ENCODE results near the gene GJC1. TPM values are rescaled to one million over a fixed set of nuclear protein-coding genes. Genes with fewer than 3 reads are reported as not detected.
A peak's percentile ranks its signal among the peaks of the same experiment; 100 is the strongest.

GJC1 gene
- total RNA-seq, 1 donor from 2014 or later: 76.9 TPM

DNA sequence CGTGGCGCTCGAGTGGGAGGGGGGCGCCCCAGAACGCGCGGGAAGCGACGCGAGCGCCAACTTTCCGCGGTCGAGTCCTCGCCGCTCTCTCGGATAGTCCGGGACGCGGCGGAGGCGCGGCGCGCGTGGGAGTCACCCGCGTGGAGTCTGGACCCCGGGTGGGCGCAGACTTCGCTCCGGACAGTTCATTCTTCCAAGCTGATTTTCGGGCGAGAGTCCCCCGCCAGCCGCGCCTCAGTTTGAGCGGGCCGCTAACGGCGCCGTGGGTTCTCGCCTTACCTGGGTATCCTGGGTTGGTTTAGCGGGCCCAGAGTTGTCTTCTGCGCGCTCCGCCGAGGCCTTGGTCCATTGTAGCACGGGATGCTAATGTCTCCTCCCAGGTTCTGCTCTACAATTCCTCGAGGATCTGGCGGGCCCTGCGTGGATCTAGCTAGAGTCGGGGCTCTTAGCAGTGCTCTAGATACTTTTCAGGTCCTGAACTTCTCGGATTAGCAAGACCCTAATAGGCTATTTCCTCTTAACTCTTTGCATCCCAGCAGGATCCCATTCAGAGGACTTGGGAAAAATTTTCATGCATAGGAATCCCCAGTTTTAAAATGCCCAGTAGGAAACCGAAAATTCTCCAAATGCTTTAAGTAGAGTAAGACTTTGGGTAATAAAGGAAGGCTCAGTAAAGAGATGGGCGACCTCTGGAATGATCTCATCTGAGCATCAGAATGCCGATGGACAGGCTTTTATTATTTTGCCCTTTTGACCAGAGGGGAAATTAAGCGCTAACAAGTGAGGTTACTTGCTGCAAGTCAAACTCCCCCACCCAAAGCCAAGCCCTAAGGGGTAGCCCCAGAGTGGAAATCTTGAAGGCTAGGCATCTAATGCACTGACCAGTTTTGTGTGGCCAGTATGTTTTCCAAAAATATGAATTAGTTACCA, 537 bp upstream of the GJC1 start:
- H3K4me3 Mint-ChIP-seq: peak overlapping the region; percentile 94

GRCh38 chr17:44828919-44829522, 1.1 kb downstream of the GJC1 start:
- Mint-ChIP-seq H3K36me3 (no peaks in the 10 kb centered on the region), H3K4me1 (peaks cover 33% of the 10 kb centered on the region), H3K9me3 (no peaks in the 10 kb centered on the region), H3K27me3 (ENCODE audit: insufficient read depth, low read depth) (peaks cover 10% of the 10 kb centered on the region), H3K4me3 (peak overlapping the region; percentile 95), H3K27ac (peak overlapping the region; percentile 92)
- Histone ChIP-seq H3F3A (ENCODE audit: low read depth) (peaks cover 23% of the 10 kb centered on the region), H3K79me2 (ENCODE audit: low read depth) (peaks cover 66% of the 10 kb centered on the region), H3K9ac (peak overlapping the region; percentile 91), H2AFZ (replicated peaks) (no peak overlapping the region), H3K27me3 (no peaks in the 10 kb centered on the region), H4K20me1 (ENCODE audit: low read depth) (peaks cover 48% of the 10 kb centered on the region), H3K4me1 (peaks cover 17% of the 10 kb centered on the region), H3K27ac (peak overlapping the region; percentile 86), H3K9me3 (ENCODE audit: low read depth) (no peaks in the 10 kb centered on the region), H3K4me2 (peak overlapping the region; percentile 97), H3K4me3 (peak overlapping the region; percentile 87), H3K36me3 (no peaks in the 10 kb centered on the region)
- no peak for DNase-seq (ENCODE audit: low spot score)
- TF ChIP-seq CTCF (IDR thresholded peaks at IDR 0.05): no peak
- TF ChIP-seq EZH2phosphoT487 (IDR thresholded peaks at IDR 0.05): no peak

More for the DNA sequence above, 537 bp upstream of the GJC1 start:
- Histone ChIP-seq H3K36me3 (no peaks in the 10 kb centered on the region), H3K27me3 (no peaks in the 10 kb centered on the region), H3K79me2 (ENCODE audit: low read depth) (peaks cover 50% of the 10 kb centered on the region), H3F3A (ENCODE audit: low read depth) (peaks cover 23% of the 10 kb centered on the region), H4K20me1 (ENCODE audit: low read depth) (peaks cover 34% of the 10 kb centered on the region), H3K9ac (no peak overlapping the region), H3K4me2 (peak overlapping the region; percentile 97), H3K27ac (no peak overlapping the region), H3K4me3 (peak overlapping the region; percentile 87), H3K4me1 (peaks cover 17% of the 10 kb centered on the region), H3K9me3 (ENCODE audit: low read depth) (no peaks in the 10 kb centered on the region), H2AFZ (replicated peaks) (peak overlapping the region; percentile 83)
- H3K4me1 Mint-ChIP-seq: peaks cover 33% of the 10 kb centered on the region
- H3K27me3 Mint-ChIP-seq (ENCODE audit: insufficient read depth, low read depth): peaks cover 11% of the 10 kb centered on the region
- H3K36me3 Mint-ChIP-seq: no peaks in the 10 kb centered on the region
- no peaks in the 10 kb centered on the region for H3K9me3 Mint-ChIP-seq
- H3K27ac Mint-ChIP-seq: peak overlapping the region; percentile 97
- TF ChIP-seq CTCF (IDR thresholded peaks at IDR 0.05): no peak
- TF ChIP-seq EZH2 (IDR thresholded peaks at IDR 0.05): no peak
- peak; percentile 60 for DNase-seq (ENCODE audit: low spot score)

GRCh38 chr17:44827863-44828262, 2.2 kb downstream of the GJC1 start:
- peak overlapping the region; percentile 91 for H3K9ac ChIP-seq
- H3K9me3 ChIP-seq (ENCODE audit: low read depth): no peaks in the 10 kb centered on the region
- peaks cover 25% of the 10 kb centered on the region for H3F3A ChIP-seq (ENCODE audit: low read depth)
- H3K27ac Mint-ChIP-seq: no peak overlapping the region
- no peak overlapping the region for H3K27ac ChIP-seq
- peaks cover 77% of the 10 kb centered on the region for H3K79me2 ChIP-seq (ENCODE audit: low read depth)
- no peaks in the 10 kb centered on the region for H3K36me3 ChIP-seq
- H3K36me3 Mint-ChIP-seq: peaks cover 2% of the 10 kb centered on the region
- H3K4me1 ChIP-seq: peaks cover 17% of the 10 kb centered on the region
- TF ChIP-seq CTCF (IDR thresholded peaks at IDR 0.05) (no peak), EZH2 (IDR thresholded peaks at IDR 0.05) (no peak), EZH2phosphoT487 (IDR thresholded peaks at IDR 0.05) (no peak)
- H3K27me3 Mint-ChIP-seq (ENCODE audit: insufficient read depth, low read depth): peaks cover 7% of the 10 kb centered on the region
- peak overlapping the region; percentile 97 for H3K4me2 ChIP-seq
- H3K27me3 ChIP-seq: no peaks in the 10 kb centered on the region
- DNase-seq (ENCODE audit: low spot score): no peak
- peak overlapping the region; percentile 95 for H3K4me3 Mint-ChIP-seq
- peaks cover 33% of the 10 kb centered on the region for H3K4me1 Mint-ChIP-seq
- H3K4me3 ChIP-seq: peak overlapping the region; percentile 87
- H3K9me3 Mint-ChIP-seq: no peaks in the 10 kb centered on the region
- H2AFZ ChIP-seq (replicated peaks): no peak overlapping the region
- H4K20me1 ChIP-seq (ENCODE audit: low read depth): peaks cover 59% of the 10 kb centered on the region

All from neural progenitor cell (in vitro differentiated cells).